Neuronal stem cell (in vitro differentiated cells): ENCODE data around the gene ZNF726.

Experiments
- DNase-seq: peaks from one replicate; pipeline ENCODE4 v3.0.0-alpha.2; 2013; ENCODE audit warnings: low spot score
- H2AFZ ChIP-seq: one replicate; pipeline ENCODE4 v1.6.1; 2013; ENCODE audit warnings: mild to moderate bottlenecking, low read length, inconsistent platforms
- H2AK5ac ChIP-seq: 2 replicates; pipeline ENCODE4 v1.6.1; 2013; ENCODE audit warnings: low read depth, mild to moderate bottlenecking, inconsistent platforms, low read length, moderate library complexity, mixed read lengths
- H2BK120ac ChIP-seq: 2 replicates; pipeline ENCODE4 v1.6.1; 2013; ENCODE audit warnings: low read depth, mild to moderate bottlenecking, inconsistent platforms, low read length, moderate library complexity, mixed read lengths
- H2BK12ac ChIP-seq: one replicate; pipeline ENCODE4 v1.6.1; 2013; ENCODE audit warnings: low read length, inconsistent platforms
- H2BK15ac ChIP-seq: 2 replicates; pipeline ENCODE4 v1.6.1; 2013; ENCODE audit warnings: mild to moderate bottlenecking, low read length, inconsistent platforms, mixed read lengths
- H2BK5ac ChIP-seq: one replicate; pipeline ENCODE4 v1.6.1; 2013; ENCODE audit warnings: inconsistent platforms, mild to moderate bottlenecking, low read length, moderate library complexity
- H3K14ac ChIP-seq: one replicate; pipeline ENCODE4 v1.6.1; 2013; ENCODE audit warnings: low read length, inconsistent platforms
- H3K18ac ChIP-seq: 2 replicates; pipeline ENCODE4 v1.6.1; 2013; ENCODE audit warnings: low read length, inconsistent platforms
- H3K23ac ChIP-seq: 2 replicates; pipeline ENCODE4 v1.6.1; 2013; ENCODE audit warnings: low read depth, mild to moderate bottlenecking, mixed read lengths, low read length, inconsistent platforms; ENCODE audit not compliant: poor library complexity
- H3K27ac ChIP-seq: replicated peaks from 3 replicates; pipeline ENCODE4 v1.5.1; 2013; ENCODE audit warnings: low read length, inconsistent platforms
- H3K27me3 ChIP-seq, 3 experiments: 2 replicates each; pipeline ENCODE4 v1.6.1; 2013; ENCODE audit warnings: low read length in 3 of 3, mild to moderate bottlenecking in 2 of 3, inconsistent platforms in 1 of 3, low read depth in 1 of 3, mixed read lengths in 1 of 3, moderate library complexity in 1 of 3; ENCODE audit not compliant: control insufficient read depth in 3 of 3, insufficient read depth in 3 of 3
- H3K36me3 ChIP-seq, 2 donors: replicated peaks in 1 of 2; 2 replicates each; pipeline ENCODE4 v1.6.1; 2013; ENCODE audit warnings: low read length in 2 of 2; ENCODE audit not compliant: control insufficient read depth in 2 of 2, insufficient read depth in 2 of 2
- H3K4ac ChIP-seq: 2 replicates; pipeline ENCODE4 v1.6.1; 2013; ENCODE audit warnings: inconsistent platforms, mild to moderate bottlenecking, low read length, moderate library complexity
- H3K4me1 ChIP-seq, 2 donors: 1 replicate in 1 of 2; 2 replicates in 1 of 2; pipeline ENCODE4 v1.6.1; 2013; ENCODE audit warnings: low read length in 2 of 2, low read depth in 1 of 2; ENCODE audit not compliant: control insufficient read depth in 2 of 2, insufficient read depth in 1 of 2
- H3K4me2 ChIP-seq: one replicate; pipeline ENCODE4 v1.6.1; 2013; ENCODE audit warnings: mild to moderate bottlenecking, low read length, inconsistent platforms; ENCODE audit not compliant: insufficient read depth, poor library complexity, severe bottlenecking
- H3K4me3 ChIP-seq, 2 donors: 2 replicates each; pipeline ENCODE4 v1.5.1; 2013; ENCODE audit warnings: low read length in 2 of 2, mild to moderate bottlenecking in 2 of 2, inconsistent platforms in 1 of 2, moderate library complexity in 1 of 2
- H3K79me1 ChIP-seq: one replicate; pipeline ENCODE4 v1.6.1; 2013; ENCODE audit warnings: low read depth, mild to moderate bottlenecking, inconsistent platforms, low read length, moderate library complexity
- H3K9ac ChIP-seq: one replicate; pipeline ENCODE4 v1.6.1; 2013; ENCODE audit warnings: mild to moderate bottlenecking, low read depth, low read length, inconsistent platforms; ENCODE audit not compliant: poor library complexity
- H3K9me3 ChIP-seq, 2 donors: replicated peaks in 1 of 2; 2 replicates each; pipeline versions ENCODE3 to v1.6.1; 2013; ENCODE audit warnings: low read length in 2 of 2, mild to moderate bottlenecking in 2 of 2, inconsistent platforms in 1 of 2, low read depth in 1 of 2, mixed read lengths in 1 of 2, moderate library complexity in 1 of 2; ENCODE audit not compliant: control insufficient read depth in 2 of 2, insufficient read depth in 1 of 2
- H4K8ac ChIP-seq: one replicate; pipeline ENCODE4 v1.6.1; 2013; ENCODE audit warnings: low read depth, mild to moderate bottlenecking, inconsistent platforms, low read length, moderate library complexity
- H4K91ac ChIP-seq: one replicate; pipeline ENCODE4 v1.6.1; 2013; ENCODE audit warnings: low read length, low read depth, mild to moderate bottlenecking, inconsistent platforms; ENCODE audit not compliant: poor library complexity
- WGBS, 2 donors: extraction: QIAGEN DNeasy Blood & Tissue Kit; methylation state at CpG; one replicate each; pipeline ENCODE4 v1.1.7; 2013; ENCODE audit warnings: missing lambda C conversion rate in 2 of 2, mixed read lengths in 1 of 2; ENCODE audit not compliant: insufficient read length in 2 of 2, insufficient replicate concordance in 1 of 2; ENCODE audit errors: extremely low coverage in 2 of 2; 5-methylcytosine and 5-hydroxymethylcytosine counted together

ZNF726 gene

DNA sequence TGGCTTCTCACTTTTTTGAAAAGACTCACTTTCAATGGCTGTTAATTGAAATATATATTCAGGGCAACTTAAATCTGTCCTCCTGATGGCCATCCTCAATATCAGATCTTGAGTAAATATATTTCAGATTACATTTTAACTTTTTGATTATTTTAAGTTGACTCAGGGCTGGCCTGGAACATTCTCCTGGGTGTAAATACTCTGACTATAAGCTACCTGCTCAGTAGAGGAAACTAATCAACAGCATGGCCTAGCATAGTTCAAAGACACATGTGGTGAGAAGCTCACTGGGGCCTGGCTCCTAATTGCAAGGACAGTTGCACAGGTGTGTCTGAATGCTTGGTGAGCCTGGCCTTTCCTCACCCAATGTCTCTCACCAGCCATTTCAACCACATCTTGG, 5.5 kb upstream of the ZNF726 start:
- Histone ChIP-seq H3K18ac (no peak overlapping the region), H4K91ac (no peak overlapping the region), H3K14ac (no peak overlapping the region), H2BK15ac (no peak overlapping the region), H2AFZ (no peak overlapping the region), H3K36me3 (no peaks in the 10 kb centered on the region), H2AK5ac (no peak overlapping the region), H2BK120ac (no peak overlapping the region), H3K4me2 (no peak overlapping the region), H3K4ac (no peak overlapping the region), H2BK5ac (no peak overlapping the region), H3K9me3 (peaks cover 9 to 27% of the 10 kb centered on the region in 2 donors), H2BK12ac (no peak overlapping the region), H3K27me3 (no peaks in the 10 kb centered on the region), H3K79me1 (no peaks in the 10 kb centered on the region), H3K23ac (no peak overlapping the region), H3K4me1 (no peaks in the 10 kb centered on the region), H3K9ac (no peak overlapping the region), H3K27ac (no peak overlapping the region), H3K4me3 (no peak overlapping the region), H4K8ac (no peak overlapping the region)
- DNase-seq: no peak

DNA sequence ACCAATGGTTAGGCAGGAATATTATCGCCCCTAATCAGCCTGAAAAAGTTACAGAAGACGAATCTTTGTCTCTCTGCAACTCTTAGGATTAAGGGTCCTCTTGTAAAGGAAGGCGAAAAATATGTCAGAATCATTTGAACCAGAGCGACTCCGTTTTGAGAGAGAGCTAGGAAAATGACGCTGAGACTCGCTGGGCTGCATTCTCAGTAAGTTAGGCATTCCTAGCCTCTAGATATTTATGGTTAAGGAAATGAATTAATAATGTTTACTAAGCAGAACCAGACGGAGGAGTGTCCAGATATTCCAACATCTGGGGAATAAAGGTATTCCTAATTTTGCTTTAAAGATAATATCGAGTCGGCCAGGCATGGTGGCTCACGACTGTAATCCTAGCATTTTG, 755 bp upstream of the ZNF726 start:
- Histone ChIP-seq H3K14ac (no peak overlapping the region), H2BK5ac (no peak overlapping the region), H4K8ac (no peak overlapping the region), H3K23ac (no peak overlapping the region), H2AFZ (peak overlapping the region; percentile 49), H2BK120ac (no peak overlapping the region), H4K91ac (no peak overlapping the region), H2AK5ac (no peak overlapping the region), H2BK12ac (no peak overlapping the region), H3K9ac (no peak overlapping the region), H3K27me3 (no peaks in the 10 kb centered on the region), H2BK15ac (no peak overlapping the region), H3K79me1 (no peaks in the 10 kb centered on the region), H3K18ac (no peak overlapping the region), H3K27ac (no peak overlapping the region), H3K4me2 (no peak overlapping the region), H3K9me3 (peaks cover 1 to 20% of the 10 kb centered on the region in 2 donors), H3K4ac (no peak overlapping the region), H3K36me3 (peaks cover 0 to 1% of the 10 kb centered on the region in 2 donors), H3K4me1 (no peaks in the 10 kb centered on the region), H3K4me3 (no peak overlapping the region)
- no peak for DNase-seq
- no CpG with 5 or more reads among the region's 11 CpGs for WGBS, 2 donors

DNA sequence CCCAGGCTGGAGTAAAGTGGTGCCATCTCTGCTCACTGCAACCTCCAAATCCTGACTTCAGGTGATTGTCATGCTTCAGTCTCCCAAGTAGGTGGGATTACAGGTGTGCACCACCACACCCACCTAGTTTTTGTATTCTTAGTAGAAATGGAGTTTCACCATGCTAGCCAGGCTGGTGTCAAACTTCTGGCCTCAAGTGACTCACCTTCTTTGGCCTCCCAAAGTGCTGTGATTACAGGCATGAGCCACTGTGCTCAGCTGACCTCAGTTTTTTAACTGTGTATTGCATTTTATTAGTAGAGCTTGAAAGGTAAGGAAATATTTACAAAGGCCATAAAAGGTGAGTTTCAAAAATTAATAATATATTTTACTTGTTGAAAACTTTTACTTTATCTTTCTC, 2.3 kb downstream of the ZNF726 start:
- Histone ChIP-seq H3K4me2 (no peak overlapping the region), H3K4ac (no peak overlapping the region), H2BK15ac (no peak overlapping the region), H2AFZ (no peak overlapping the region), H2BK5ac (no peak overlapping the region), H3K36me3 (peaks cover 1 to 5% of the 10 kb centered on the region in 2 donors), H3K4me3 (no peak overlapping the region), H4K8ac (no peak overlapping the region), H2BK120ac (no peak overlapping the region), H3K18ac (no peak overlapping the region), H2AK5ac (no peak overlapping the region), H3K9ac (no peak overlapping the region), H2BK12ac (no peak overlapping the region), H4K91ac (no peak overlapping the region), H3K27ac (no peak overlapping the region), H3K9me3 (peaks cover 3 to 10% of the 10 kb centered on the region in 2 donors), H3K23ac (no peak overlapping the region), H3K14ac (no peak overlapping the region), H3K79me1 (no peaks in the 10 kb centered on the region), H3K4me1 (no peaks in the 10 kb centered on the region), H3K27me3 (no peaks in the 10 kb centered on the region)
- no peak for DNase-seq

DNA sequence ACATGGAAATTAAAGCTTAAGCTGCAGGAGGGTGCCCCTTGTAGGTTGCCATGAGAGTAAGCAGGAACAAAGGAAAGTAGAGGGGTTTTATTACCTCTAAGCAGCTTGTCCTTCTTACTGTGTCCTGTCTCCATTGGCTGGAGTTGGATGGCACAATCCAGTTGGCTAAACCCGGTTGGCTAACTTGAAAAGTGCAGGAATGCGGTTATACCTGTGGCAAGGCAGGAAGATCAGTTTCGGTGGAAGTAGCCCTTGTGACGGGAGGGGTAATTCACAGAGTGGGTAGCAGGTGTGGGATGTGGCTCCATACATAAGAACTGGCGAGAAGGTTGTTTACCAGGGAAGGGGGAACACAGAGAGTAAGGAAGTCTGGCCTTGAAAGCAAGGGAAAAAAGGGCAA, 3.2 kb downstream of the ZNF726 start:
- peaks cover 3 to 13% of the 10 kb centered on the region in 2 donors for H3K9me3 ChIP-seq
- H2BK120ac ChIP-seq: no peak overlapping the region
- H3K4me3 ChIP-seq: peak overlapping the region in 1 of 2 donors; percentile 4
- H3K36me3 ChIP-seq: peaks cover 1 to 5% of the 10 kb centered on the region in 2 donors
- no peak overlapping the region for H2BK15ac ChIP-seq
- no peak for DNase-seq
- no peak overlapping the region for H2AFZ ChIP-seq
- no peak overlapping the region for H3K18ac ChIP-seq
- no peak overlapping the region for H3K27ac ChIP-seq
- no peak overlapping the region for H3K14ac ChIP-seq
- no peak overlapping the region for H4K8ac ChIP-seq
- H4K91ac ChIP-seq: no peak overlapping the region
- H3K9ac ChIP-seq: no peak overlapping the region
- no peak overlapping the region for H3K23ac ChIP-seq
- no peak overlapping the region for H3K4ac ChIP-seq
- no CpG with 5 or more reads among the region's 5 CpGs for WGBS, 2 donors
- no peaks in the 10 kb centered on the region for H3K79me1 ChIP-seq
- H3K27me3 ChIP-seq: no peaks in the 10 kb centered on the region
- no peak overlapping the region for H2BK5ac ChIP-seq
- H3K4me1 ChIP-seq: no peaks in the 10 kb centered on the region
- H2BK12ac ChIP-seq: no peak overlapping the region
- H3K4me2 ChIP-seq: no peak overlapping the region
- H2AK5ac ChIP-seq: no peak overlapping the region
